WI38 (cell line): ENCODE measurements around the gene TCEAL4.

Experiments
- H3K4me3 ChIP-seq: 2 replicates; pipeline ENCODE4 v1.5.1; 2011; ENCODE audit warnings: low read depth, mild to moderate bottlenecking, control low read depth, low read length
- CTCF ChIP-seq: IDR thresholded peaks from 2 replicates; pipeline ENCODE4 v1.5.1; 2012; ENCODE audit warnings: low read depth, mild to moderate bottlenecking, control low read depth, low read length

TCEAL4 gene

GRCh38 chrX:103616676-103617186 is 31.4 kb downstream of the TCEAL4 start:
- TF ChIP-seq CTCF, result no peak
- no peak overlapping the region for H3K4me3 ChIP-seq

GRCh38 chrX:103624111-103624510 is 38.8 kb downstream of the TCEAL4 start:
- H3K4me3 ChIP-seq, result no peak overlapping the region
- TF ChIP-seq CTCF, result no peak

- no peak for TF ChIP-seq CTCF
- H3K4me3 ChIP-seq, result no peak overlapping the region
Measured at GRCh38 chrX:103626855-103627254, 41.5 kb downstream of the TCEAL4 start.

GRCh38 chrX:103628386-103629317 is 43.3 kb downstream of the TCEAL4 start, which contains the start of gene TCEAL1:
TSS of gene TCEAL1 (plus strand) at chrX:103628975. CDS start at chrX:103629917, 942 bp downstream.
- H3K4me3 ChIP-seq, result peak within 1 kb of the TSS; percentile 66
- no peak for TF ChIP-seq CTCF

- peak; percentile 40 for TF ChIP-seq CTCF
- H3K4me3 ChIP-seq, result peak overlapping the region; percentile 66
Measured at GRCh38 chrX:103629318-103630170, 44.2 kb downstream of the TCEAL4 start.

- no peak for TF ChIP-seq CTCF
- peak overlapping the region; percentile 66 for H3K4me3 ChIP-seq
Measured at GRCh38 chrX:103630171-103630511, 44.8 kb downstream of the TCEAL4 start.
